GM10266 (cell line): ENCODE measurements around the gene MTUS2.

Experiments used
- DNase-seq: peaks from one replicate; pipeline ENCODE4 v3.0.0; 2012; ENCODE audit errors: extremely low spot score
- CTCF ChIP-seq: IDR thresholded peaks from 2 replicates; pipeline ENCODE4 v1.5.1; 2012; ENCODE audit warnings: mild to moderate bottlenecking, low read depth; ENCODE audit not compliant: control insufficient read depth, insufficient read depth; ENCODE audit errors: missing control alignments

MTUS2 gene

GRCh38 chr13:29539856-29540255, 719.7 kb downstream of the MTUS2 start:
- TF ChIP-seq CTCF = no peak
- DNase-seq = no peak

- DNase-seq = no peak
- TF ChIP-seq CTCF = no peak
Observed at GRCh38 chr13:29540334-29540733, 720.2 kb downstream of the MTUS2 start.

- no peak for TF ChIP-seq CTCF
Observed at GRCh38 chr13:29540799-29541198, 720.7 kb downstream of the MTUS2 start.

GRCh38 chr13:29541400-29541799, 721.3 kb downstream of the MTUS2 start:
- no peak for TF ChIP-seq CTCF
- no peak for DNase-seq

More at GRCh38 chr13:29540799-29541198, 720.7 kb downstream of the MTUS2 start:
- DNase-seq = no peak

GRCh38 chr13:29542381-29542780, 722.2 kb downstream of the MTUS2 start:
- no peak for TF ChIP-seq CTCF
- no peak for DNase-seq

GRCh38 chr13:29543230-29544215, 723.4 kb downstream of the MTUS2 start:
- TF ChIP-seq CTCF = peak; percentile 50
- DNase-seq = peak; percentile 76

GRCh38 chr13:29545988-29546387, 725.8 kb downstream of the MTUS2 start:
- no peak for DNase-seq
- no peak for TF ChIP-seq CTCF
